ENCODE results near the gene ACTA2. TPM values are rescaled to one million over a fixed set of nuclear protein-coding genes. Genes with fewer than 3 reads are reported as not detected.
A peak's percentile ranks its signal among the peaks of the same experiment; 100 is the strongest.

The ACTA2 gene
- polyA plus RNA-seq, 3 donors from 2014 or later: 6.9 to 36.2 (median 12.6) TPM

- Mint-ChIP-seq H3K36me3 (peaks cover 14 to 52% (median 22%) of the 10 kb centered on the region in 3 donors), H3K4me1 (no peaks in the 10 kb centered on the region), H3K4me3 (no peak overlapping the region), H3K27me3 (ENCODE audit: low read depth in 3 of 3) (no peaks in the 10 kb centered on the region), H3K9me3 (no peaks in the 10 kb centered on the region), H3K27ac (no peak overlapping the region)
- no peak for DNase-seq
These were observed 33.5 kb downstream of the ACTA2 start for GRCh38 chr10:88919041-88919440.

- H3K27me3 Mint-ChIP-seq (ENCODE audit: low read depth in 3 of 3): no peaks in the 10 kb centered on the region
- H3K9me3 Mint-ChIP-seq: no peaks in the 10 kb centered on the region
- no peak overlapping the region for H3K4me3 Mint-ChIP-seq
- peaks cover 9 to 50% (median 20%) of the 10 kb centered on the region in 3 donors for H3K36me3 Mint-ChIP-seq
- no peak overlapping the region for H3K27ac Mint-ChIP-seq
- H3K4me1 Mint-ChIP-seq: no peaks in the 10 kb centered on the region
- DNase-seq: no peak
These were observed 34.2 kb downstream of the ACTA2 start for GRCh38 chr10:88918191-88918905.

- DNase-seq: no peak
- peaks cover 9 to 52% (median 20%) of the 10 kb centered on the region in 3 donors for H3K36me3 Mint-ChIP-seq
- no peak overlapping the region for H3K27ac Mint-ChIP-seq
These were observed 35.6 kb downstream of the ACTA2 start for GRCh38 chr10:88916986-88917385.

GRCh38 chr10:88916231-88916630 is 36.3 kb downstream of the ACTA2 start:
- Mint-ChIP-seq H3K36me3 (peaks cover 9 to 59% (median 21%) of the 10 kb centered on the region in 3 donors), H3K27me3 (ENCODE audit: low read depth in 3 of 3) (no peaks in the 10 kb centered on the region), H3K4me3 (no peak overlapping the region), H3K4me1 (no peaks in the 10 kb centered on the region), H3K27ac (peak overlapping the region in 1 of 6 donors; percentile 17), H3K9me3 (no peaks in the 10 kb centered on the region)
- DNase-seq: no peak

More at GRCh38 chr10:88916986-88917385, 35.6 kb downstream of the ACTA2 start:
- Mint-ChIP-seq H3K27me3 (ENCODE audit: low read depth in 3 of 3) (no peaks in the 10 kb centered on the region), H3K4me1 (no peaks in the 10 kb centered on the region), H3K4me3 (no peak overlapping the region), H3K9me3 (no peaks in the 10 kb centered on the region)

- Mint-ChIP-seq H3K27ac (no peak overlapping the region), H3K9me3 (no peaks in the 10 kb centered on the region), H3K27me3 (ENCODE audit: low read depth in 3 of 3) (no peaks in the 10 kb centered on the region), H3K4me1 (no peaks in the 10 kb centered on the region), H3K36me3 (peaks cover 9 to 59% (median 21%) of the 10 kb centered on the region in 3 donors), H3K4me3 (no peak overlapping the region)
- DNase-seq: no peak
These were observed 36.8 kb downstream of the ACTA2 start for GRCh38 chr10:88915781-88916180.

GRCh38 chr10:88913788-88914187 is 38.8 kb downstream of the ACTA2 start:
- Mint-ChIP-seq H3K36me3 (peaks cover 8 to 49% (median 9%) of the 10 kb centered on the region in 3 donors), H3K9me3 (no peaks in the 10 kb centered on the region), H3K4me3 (no peak overlapping the region), H3K4me1 (no peaks in the 10 kb centered on the region), H3K27me3 (ENCODE audit: low read depth in 3 of 3) (no peaks in the 10 kb centered on the region), H3K27ac (no peak overlapping the region)
- DNase-seq: no peak

- H3K27ac Mint-ChIP-seq: no peak overlapping the region
- H3K9me3 Mint-ChIP-seq: no peaks in the 10 kb centered on the region
- no peak for DNase-seq
- H3K36me3 Mint-ChIP-seq: peaks cover 9 to 46% (median 11%) of the 10 kb centered on the region in 3 donors
- H3K4me1 Mint-ChIP-seq: no peaks in the 10 kb centered on the region
- no peak overlapping the region for H3K4me3 Mint-ChIP-seq
- H3K27me3 Mint-ChIP-seq (ENCODE audit: low read depth in 3 of 3): no peaks in the 10 kb centered on the region
These were observed 39.4 kb downstream of the ACTA2 start for GRCh38 chr10:88913127-88913526.

GRCh38 chr10:88911851-88912250 is 40.7 kb downstream of the ACTA2 start:
- no peaks in the 10 kb centered on the region for H3K9me3 Mint-ChIP-seq
- H3K4me3 Mint-ChIP-seq: no peak overlapping the region
- no peaks in the 10 kb centered on the region for H3K27me3 Mint-ChIP-seq (ENCODE audit: low read depth in 3 of 3)
- no peak overlapping the region for H3K27ac Mint-ChIP-seq
- H3K36me3 Mint-ChIP-seq: peaks cover 12 to 43% (median 14%) of the 10 kb centered on the region in 3 donors
- DNase-seq: no peak
- no peaks in the 10 kb centered on the region for H3K4me1 Mint-ChIP-seq

- Mint-ChIP-seq H3K27ac (peak overlapping the region in 1 of 6 donors; percentile 26), H3K4me3 (no peak overlapping the region), H3K27me3 (ENCODE audit: low read depth in 3 of 3) (no peaks in the 10 kb centered on the region), H3K36me3 (peaks cover 14 to 44% (median 17%) of the 10 kb centered on the region in 3 donors), H3K9me3 (no peaks in the 10 kb centered on the region), H3K4me1 (no peaks in the 10 kb centered on the region)
- DNase-seq: no peak
These were observed 41.5 kb downstream of the ACTA2 start for GRCh38 chr10:88911116-88911515.

GRCh38 chr10:88908194-88908593 is 44.4 kb downstream of the ACTA2 start:
- Mint-ChIP-seq H3K4me3 (no peak overlapping the region), H3K4me1 (no peaks in the 10 kb centered on the region), H3K27me3 (ENCODE audit: low read depth in 3 of 3) (no peaks in the 10 kb centered on the region), H3K36me3 (peaks cover 19 to 46% (median 24%) of the 10 kb centered on the region in 3 donors), H3K27ac (no peak overlapping the region), H3K9me3 (no peaks in the 10 kb centered on the region)
- no peak for DNase-seq

GRCh38 chr10:88906921-88907320 is 45.7 kb downstream of the ACTA2 start:
- no peaks in the 10 kb centered on the region for H3K9me3 Mint-ChIP-seq
- no peak overlapping the region for H3K27ac Mint-ChIP-seq
- peaks cover 28 to 40% (median 28%) of the 10 kb centered on the region in 3 donors for H3K36me3 Mint-ChIP-seq
- DNase-seq: no peak
- H3K27me3 Mint-ChIP-seq (ENCODE audit: low read depth in 3 of 3): no peaks in the 10 kb centered on the region
- peaks cover 3 to 5% of the 10 kb centered on the region in 2 donors for H3K4me1 Mint-ChIP-seq
- H3K4me3 Mint-ChIP-seq: no peak overlapping the region

- no peaks in the 10 kb centered on the region for H3K9me3 Mint-ChIP-seq
- DNase-seq: no peak
- peaks cover 24 to 37% (median 32%) of the 10 kb centered on the region in 3 donors for H3K36me3 Mint-ChIP-seq
- H3K27me3 Mint-ChIP-seq (ENCODE audit: low read depth in 3 of 3): no peaks in the 10 kb centered on the region
- peak overlapping the region in 1 of 6 donors; percentile 32 for H3K27ac Mint-ChIP-seq
- H3K4me1 Mint-ChIP-seq: peaks cover 19 to 28% of the 10 kb centered on the region in 2 donors
- H3K4me3 Mint-ChIP-seq: no peak overlapping the region
These were observed 48.9 kb downstream of the ACTA2 start for GRCh38 chr10:88903715-88904114.

GRCh38 chr10:88901984-88902789 is 50.4 kb downstream of the ACTA2 start:
- no peaks in the 10 kb centered on the region for H3K27me3 Mint-ChIP-seq (ENCODE audit: low read depth in 3 of 3)
- H3K36me3 Mint-ChIP-seq: peaks cover 21 to 37% (median 32%) of the 10 kb centered on the region in 3 donors
- peaks cover 27 to 41% of the 10 kb centered on the region in 2 donors for H3K4me1 Mint-ChIP-seq

More at GRCh38 chr10:88901984-88902789, 50.4 kb downstream of the ACTA2 start:
- peak overlapping the region in 3 of 6 donors; percentile 29 to 49 (median 32) for H3K27ac Mint-ChIP-seq
- no peaks in the 10 kb centered on the region for H3K9me3 Mint-ChIP-seq
- no peak overlapping the region for H3K4me3 Mint-ChIP-seq
- DNase-seq: no peak
